DLD1 (cell line): ENCODE measurements around the gene CYREN.
"Not testable (repeated sequence)": the region's sequence is repeated elsewhere in the genome, so short reads cannot be mapped to it uniquely, and the experiment has no call there.

ENCODE experiments used
- in situ Hi-C: cut with HindIII; loops from 2 replicates; pipeline ENCODE4 v1.10.0; 2017; ENCODE audit warnings: low sequenced_read_pairs

CYREN gene

GRCh38 chr7:135160858-135161653 is 9.5 kb downstream of the CYREN start:
- in situ Hi-C loops: no loop called here

GRCh38 chr7:135160098-135160857 is 10.2 kb downstream of the CYREN start:
- in situ Hi-C loops: no loop called here

- in situ Hi-C loops: no loop called here
Measured at GRCh38 chr7:135159359-135160085, 11.0 kb downstream of the CYREN start.

GRCh38 chr7:135158874-135159273 is 11.6 kb downstream of the CYREN start:
- in situ Hi-C loops: no loop called here

GRCh38 chr7:135158141-135158655 is 12.3 kb downstream of the CYREN start:
- in situ Hi-C loops: no loop called here

GRCh38 chr7:135156290-135156689 is 14.2 kb downstream of the CYREN start:
- in situ Hi-C loops: no loop called here

- in situ Hi-C loops: no loop called here
Measured at GRCh38 chr7:135154734-135155133, 15.8 kb downstream of the CYREN start.

- in situ Hi-C loops: no loop called here
Measured at GRCh38 chr7:135152442-135152841, 18.1 kb downstream of the CYREN start.

GRCh38 chr7:135151533-135151932 is 19.0 kb downstream of the CYREN start:
- in situ Hi-C loops: no loop called here

- in situ Hi-C loops: no loop called here
Measured at GRCh38 chr7:135151132-135151531, 19.4 kb downstream of the CYREN start.

- in situ Hi-C loops: no loop called here
Measured at GRCh38 chr7:135150072-135150782, 20.3 kb downstream of the CYREN start.

GRCh38 chr7:135147899-135148721 is 22.4 kb downstream of the CYREN start, which contains the start of gene TMEM140:
Gene TMEM140 (plus strand): TSS chr7:135148072. CDS start chr7:135164442, 16,370 bp downstream.
- in situ Hi-C loops: no loop called here

GRCh38 chr7:135147341-135147898 is 23.1 kb downstream of the CYREN start:
- in situ Hi-C loops: no loop called here

GRCh38 chr7:135143885-135144668 is 26.4 kb downstream of the CYREN start:
- in situ Hi-C loops: no loop called here

- in situ Hi-C loops: no loop called here
Measured at GRCh38 chr7:135129579-135129978, 40.9 kb downstream of the CYREN start.

- in situ Hi-C loops: no loop called here
Measured at GRCh38 chr7:135128931-135129330, 41.6 kb downstream of the CYREN start.

GRCh38 chr7:135124631-135125030 is 45.9 kb downstream of the CYREN start:
- in situ Hi-C loops: not testable (repeated sequence)

GRCh38 chr7:135121868-135122267 is 48.6 kb downstream of the CYREN start:
- in situ Hi-C loops: no loop called here

- in situ Hi-C loops: no loop called here
Measured at GRCh38 chr7:135117096-135117495, 53.4 kb downstream of the CYREN start.
